BLaER1 treated with 17β-estradiol and CSF1 and Interleukin-3, amounts not matched to agents 10 nM and 100 nM (cell line): ENCODE data around the gene CCDC186.
A peak's percentile ranks its signal among the peaks of the same experiment; 100 is the strongest.

Source experiments
- H3K27ac ChIP-seq, 11 experiments: shearing (Covaris generic); formaldehyde crosslinking; 2 replicates each; pipeline ENCODE4 v1.8.1; 2022
- H3K27me3 ChIP-seq, 11 experiments: shearing (Covaris generic); formaldehyde crosslinking; 2 replicates each; pipeline ENCODE4 v1.8.1; 2022
- H3K36me3 ChIP-seq, 11 experiments: shearing (Covaris generic); formaldehyde crosslinking; 2 replicates each; pipeline ENCODE4 v1.8.1; 2022
- H3K4me1 ChIP-seq, 10 experiments: shearing (Covaris generic); formaldehyde crosslinking; 2 replicates each; pipeline ENCODE4 v1.8.1; 2022
- H3K4me2 ChIP-seq, 11 experiments: shearing (Covaris generic); formaldehyde crosslinking; 2 replicates each; pipeline ENCODE4 v1.8.1; 2022
- H3K4me3 ChIP-seq, 10 experiments: shearing (Covaris generic); formaldehyde crosslinking; 2 replicates each; pipeline ENCODE4 v1.8.1; 2022
- H3K9ac ChIP-seq, 11 experiments: shearing (Covaris generic); formaldehyde crosslinking; 2 replicates each; pipeline ENCODE4 v1.8.1; 2022
- H3K9me3 ChIP-seq, 11 experiments: shearing (Covaris generic); formaldehyde crosslinking; replicated peaks in 1 of 11; 2 replicates each; pipeline ENCODE4 v1.8.1; 2022
- H4K20me1 ChIP-seq, 11 experiments: shearing (Covaris generic); formaldehyde crosslinking; 2 replicates each; pipeline ENCODE4 v1.8.1; 2022
- Cebpa-rat ChIP-seq, 11 experiments: shearing (Covaris generic); IDR thresholded peaks; 2 replicates each; pipeline ENCODE4 v1.8.1; 2022

The CCDC186 gene

GRCh38 chr10:114094795-114095194, 79.2 kb downstream of the CCDC186 start:
- peak overlapping the region in 10 of 11 experiments; percentile 73 to 97 (median 89); a peak in 20 of 22 replicates for H3K4me2 ChIP-seq
- H4K20me1 ChIP-seq: no peaks in the 10 kb centered on the region
- H3K4me1 ChIP-seq: peaks cover 46 to 57% (median 56%) of the 10 kb centered on the region in 10 experiments
- H3K9ac ChIP-seq: peak overlapping the region in 7 of 11 experiments; percentile 57 to 76 (median 71); a peak in 13 of 22 replicates
- H3K36me3 ChIP-seq: peaks cover 0 to 10% (median 0%) of the 10 kb centered on the region in 11 experiments; a peak in 3 of 22 replicates
- H3K4me3 ChIP-seq: peak overlapping the region in 1 of 10 experiments; percentile 47; a peak in 1 of 20 replicates
- peak overlapping the region in 9 of 11 experiments; percentile 58 to 91 (median 87); a peak in 18 of 22 replicates for H3K27ac ChIP-seq
- H3K27me3 ChIP-seq: no peaks in the 10 kb centered on the region
- peaks cover 21 to 28% (median 26%) of the 10 kb centered on the region in 11 experiments for H3K9me3 ChIP-seq
- TF ChIP-seq Cebpa-rat (IDR thresholded peaks at IDR 0.05): no peak

GRCh38 chr10:114087655-114088054, 86.3 kb downstream of the CCDC186 start:
- H3K27me3 ChIP-seq: no peaks in the 10 kb centered on the region
- no peaks in the 10 kb centered on the region for H3K36me3 ChIP-seq
- H3K9ac ChIP-seq: no peak overlapping the region
- H3K27ac ChIP-seq: no peak overlapping the region
- peaks cover under 1 to 13% (median 6%) of the 10 kb centered on the region in 11 experiments; a peak in 17 of 22 replicates for H3K9me3 ChIP-seq
- H3K4me2 ChIP-seq: no peak overlapping the region
- peaks cover 0 to 4% (median 0%) of the 10 kb centered on the region in 10 experiments; a peak in 1 of 20 replicates for H3K4me1 ChIP-seq
- TF ChIP-seq Cebpa-rat (IDR thresholded peaks at IDR 0.05): no peak
- no peaks in the 10 kb centered on the region for H4K20me1 ChIP-seq
- H3K4me3 ChIP-seq: no peak overlapping the region

GRCh38 chr10:114087255-114087654, 86.7 kb downstream of the CCDC186 start:
- H3K36me3 ChIP-seq: no peaks in the 10 kb centered on the region
- no peak overlapping the region for H3K4me2 ChIP-seq
- no peaks in the 10 kb centered on the region for H4K20me1 ChIP-seq
- H3K27ac ChIP-seq: no peak overlapping the region
- H3K9me3 ChIP-seq: peaks cover 0 to 11% (median 6%) of the 10 kb centered on the region in 11 experiments; a peak in 10 of 22 replicates
- no peak for TF ChIP-seq Cebpa-rat (IDR thresholded peaks at IDR 0.05)
- no peaks in the 10 kb centered on the region for H3K27me3 ChIP-seq
- H3K9ac ChIP-seq: no peak overlapping the region
- H3K4me1 ChIP-seq: peaks cover 0 to 4% (median 0%) of the 10 kb centered on the region in 10 experiments; a peak in 1 of 20 replicates
- H3K4me3 ChIP-seq: no peak overlapping the region

GRCh38 chr10:114084215-114084614, 89.8 kb downstream of the CCDC186 start:
- H3K9me3 ChIP-seq: peaks cover 0 to 10% (median 6%) of the 10 kb centered on the region in 11 experiments; a peak in 7 of 22 replicates
- no peak overlapping the region for H3K4me2 ChIP-seq
- H3K36me3 ChIP-seq: no peaks in the 10 kb centered on the region
- peaks cover 0 to 6% (median 0%) of the 10 kb centered on the region in 10 experiments; a peak in 7 of 20 replicates for H3K4me1 ChIP-seq
- H3K27ac ChIP-seq: no peak overlapping the region
- H3K9ac ChIP-seq: no peak overlapping the region
- no peak for TF ChIP-seq Cebpa-rat (IDR thresholded peaks at IDR 0.05)
- no peaks in the 10 kb centered on the region for H3K27me3 ChIP-seq
- no peak overlapping the region for H3K4me3 ChIP-seq
- no peaks in the 10 kb centered on the region for H4K20me1 ChIP-seq

- Histone ChIP-seq H3K9me3 (peaks cover 0 to 10% (median 6%) of the 10 kb centered on the region in 11 experiments; a peak in 7 of 22 replicates), H4K20me1 (no peaks in the 10 kb centered on the region), H3K27me3 (no peaks in the 10 kb centered on the region), H3K4me3 (no peak overlapping the region), H3K4me1 (peaks cover 0 to 17% (median 2%) of the 10 kb centered on the region in 10 experiments; a peak in 12 of 20 replicates), H3K36me3 (no peaks in the 10 kb centered on the region), H3K27ac (no peak overlapping the region), H3K4me2 (no peak overlapping the region), H3K9ac (no peak overlapping the region)
- TF ChIP-seq Cebpa-rat (IDR thresholded peaks at IDR 0.05): no peak
These were observed 91.0 kb downstream of the CCDC186 start for GRCh38 chr10:114083040-114083439.

- no peak overlapping the region for H3K4me3 ChIP-seq
- H3K4me2 ChIP-seq: no peak overlapping the region
- no peaks in the 10 kb centered on the region for H3K27me3 ChIP-seq
- H3K4me1 ChIP-seq: peaks cover 0 to 27% (median 12%) of the 10 kb centered on the region in 10 experiments; a peak in 17 of 20 replicates
- H3K9me3 ChIP-seq: peaks cover 0 to 11% (median 6%) of the 10 kb centered on the region in 11 experiments; a peak in 12 of 22 replicates
- no peak overlapping the region for H3K9ac ChIP-seq
- no peak for TF ChIP-seq Cebpa-rat (IDR thresholded peaks at IDR 0.05)
- H3K27ac ChIP-seq: no peak overlapping the region
- H3K36me3 ChIP-seq: no peaks in the 10 kb centered on the region
- H4K20me1 ChIP-seq: no peaks in the 10 kb centered on the region
These were observed 92.0 kb downstream of the CCDC186 start for GRCh38 chr10:114081911-114082583.

- Histone ChIP-seq H3K4me2 (peak overlapping the region in 3 of 11 experiments; percentile 12 to 64 (median 57); a peak in 2 of 22 replicates), H3K9me3 (peaks cover 6 to 28% (median 11%) of the 10 kb centered on the region in 11 experiments; a peak in 17 of 22 replicates), H3K27ac (no peak overlapping the region), H3K27me3 (no peaks in the 10 kb centered on the region), H3K9ac (no peak overlapping the region), H3K4me1 (peaks cover 18 to 40% (median 33%) of the 10 kb centered on the region in 10 experiments), H3K36me3 (no peaks in the 10 kb centered on the region), H3K4me3 (no peak overlapping the region), H4K20me1 (no peaks in the 10 kb centered on the region)
- TF ChIP-seq Cebpa-rat (IDR thresholded peaks at IDR 0.05): no peak
These were observed 94.6 kb downstream of the CCDC186 start for GRCh38 chr10:114079421-114079820.

- TF ChIP-seq Cebpa-rat (IDR thresholded peaks at IDR 0.05): no peak
- Histone ChIP-seq H3K4me2 (peak overlapping the region in 5 of 11 experiments; percentile 57 to 72 (median 64); a peak in 10 of 22 replicates), H3K4me1 (peaks cover 29 to 51% (median 43%) of the 10 kb centered on the region in 10 experiments), H3K27ac (peak overlapping the region in 1 of 11 experiments; percentile 13; a peak in 1 of 22 replicates), H3K36me3 (no peaks in the 10 kb centered on the region), H4K20me1 (no peaks in the 10 kb centered on the region), H3K9ac (no peak overlapping the region), H3K9me3 (peaks cover 6 to 28% (median 11%) of the 10 kb centered on the region in 11 experiments; a peak in 17 of 22 replicates), H3K27me3 (no peaks in the 10 kb centered on the region), H3K4me3 (no peak overlapping the region)
These were observed 95.7 kb downstream of the CCDC186 start for GRCh38 chr10:114078346-114078745.

GRCh38 chr10:114077815-114078219, 96.2 kb downstream of the CCDC186 start:
- Histone ChIP-seq H3K4me2 (peak overlapping the region in 8 of 11 experiments; percentile 14 to 72 (median 58); a peak in 14 of 22 replicates), H3K4me1 (peaks cover 34 to 56% (median 46%) of the 10 kb centered on the region in 10 experiments), H3K9me3 (peaks cover 2 to 23% (median 11%) of the 10 kb centered on the region in 11 experiments; a peak in 17 of 22 replicates), H3K9ac (no peak overlapping the region), H3K4me3 (no peak overlapping the region), H3K27ac (peak overlapping the region in 3 of 11 experiments; percentile 13 to 64 (median 62); a peak in 5 of 22 replicates), H3K36me3 (no peaks in the 10 kb centered on the region), H3K27me3 (no peaks in the 10 kb centered on the region), H4K20me1 (no peaks in the 10 kb centered on the region)
- TF ChIP-seq Cebpa-rat (IDR thresholded peaks at IDR 0.05): no peak
